Sigmoid colon (tissue), 7 donors: ENCODE results near the gene TMEM37. TPM values are rescaled to one million over a fixed set of nuclear protein-coding genes. Genes with fewer than 3 reads are reported as not detected.
A peak's percentile ranks its signal among the peaks of the same experiment; 100 is the strongest.

Experiments used
- DNase-seq: peaks from one replicate; pipeline ENCODE4 v3.0.0-alpha.2; 2019
- H3K27ac ChIP-seq, 4 donors: fragments of 200-600 bp; sonication (generic); one replicate each; pipeline ENCODE4 v1.5.1; 2016 to 2019; ENCODE audit warnings: mild to moderate bottlenecking in 1 of 4
- H3K27me3 ChIP-seq, 3 donors: fragments of 200-600 bp; sonication (generic); one replicate each; pipeline ENCODE4 v1.5.1; 2019; ENCODE audit warnings: mild to moderate bottlenecking in 1 of 3
- H3K36me3 ChIP-seq, 4 donors: fragments of 200-600 bp; sonication (generic); one replicate each; pipeline ENCODE4 v1.5.1; 2016 to 2019
- H3K4me1 ChIP-seq, 4 donors: fragments of 200-600 bp; sonication (generic); one replicate each; pipeline ENCODE4 v1.5.1; 2017 to 2019
- H3K4me3 ChIP-seq, 4 donors: fragments of 200-600 bp; sonication (generic); one replicate each; pipeline ENCODE4 v1.5.1; 2017 to 2019; ENCODE audit warnings: mild to moderate bottlenecking in 2 of 4, moderate library complexity in 1 of 4
- H3K9me3 ChIP-seq, 4 donors: fragments of 200-600 bp in 3 of 4; sonication (generic) in 3 of 4; one replicate each; pipeline versions ENCODE4 v1.5.1 to v1.6.1; 2013 to 2019
- EP300 ChIP-seq, 4 donors: sonication (generic); formaldehyde crosslinking; IDR thresholded peaks; one replicate each; pipeline ENCODE4 v1.6.1; 2017; ENCODE audit warnings: antibody characterized with exemption in 4 of 4
- POLR2A ChIP-seq, 2 donors: fragments of 450-650 bp; IDR thresholded peaks; one replicate each; pipeline ENCODE4 v1.6.1; 2016; ENCODE audit warnings: antibody characterized with exemption in 2 of 2, mild to moderate bottlenecking in 2 of 2, moderate library complexity in 2 of 2
- POLR2AphosphoS5 ChIP-seq, 4 donors: sonication (generic); formaldehyde crosslinking; IDR thresholded peaks; one replicate each; pipeline ENCODE4 v1.6.1; 2017; ENCODE audit warnings: antibody characterized with exemption in 4 of 4
- WGBS, 2 donors: extraction: QIAGEN DNeasy Blood & Tissue Kit; methylation state at CpG; one replicate each; pipeline ENCODE4 v1.1.7; 2013; 5-methylcytosine and 5-hydroxymethylcytosine counted together
- intact Hi-C: fragments of 100-400 bp; cut with DNase I; formaldehyde crosslinking; loops from one replicate; pipeline ENCODE4 v1.15.1; 2023
- polyA plus RNA-seq, 3 donors: library from polyadenylated mRNA; stranded (reverse); fragments of 200-250 nt; gene quantifications; one replicate each; pipeline ENCODE4 v1.2.3, GENCODE V29; 2013
- total RNA-seq, 4 donors: library from RNA; depleted of rRNA; stranded (reverse); fragments of >200 nt; gene quantifications; one replicate each; pipeline ENCODE4 v1.1.0, GENCODE V29; 2016
- TF ChIP-seq, protein P1 (sequence below), 4 experiments: fragments of 450-650 bp in 3 of 4; fragments of 200-600 bp in 1 of 4; IDR thresholded peaks; one replicate each; pipeline ENCODE4 v1.5.1; 2016 to 2019; ENCODE audit warnings: antibody characterized with exemption in 4 of 4, mild to moderate bottlenecking in 3 of 4, moderate library complexity in 2 of 4
- donor health status: healthy with polysubstance abuse.
- donor health status: Bipolar disorder and iron deficiency.
- donor health status: healthy.

Gene TMEM37
- total and polyA plus RNA-seq, 7 donors = 0.55 to 96.9 (median 6.1) TPM

DNA sequence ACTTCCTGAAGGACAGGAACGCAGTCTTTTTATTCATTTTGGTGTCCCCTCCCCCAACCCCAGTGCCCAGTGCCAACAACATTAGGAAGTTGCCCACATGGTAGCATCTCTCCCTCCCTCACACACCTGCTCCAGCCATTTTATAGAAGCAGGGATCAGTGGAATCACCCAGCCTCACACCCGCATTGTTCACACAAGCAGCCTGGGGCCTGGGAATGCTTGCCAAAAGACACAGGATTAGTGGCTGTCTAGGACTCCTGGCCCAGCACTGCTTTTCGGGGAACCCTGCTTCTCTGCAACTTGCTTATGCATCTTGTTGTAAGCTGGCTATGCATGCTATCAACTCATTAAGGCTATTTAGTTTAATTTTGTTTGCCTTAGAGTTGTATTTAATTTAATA lies 17.9 kb downstream of the TMEM37 start:
- 57 to 68% methylated on average over 3 of the region's 3 CpGs for WGBS, 2 donors
- peaks cover 0 to 4% (median 0%) of the 10 kb centered on the region in 3 donors for H3K27me3 ChIP-seq

DNA sequence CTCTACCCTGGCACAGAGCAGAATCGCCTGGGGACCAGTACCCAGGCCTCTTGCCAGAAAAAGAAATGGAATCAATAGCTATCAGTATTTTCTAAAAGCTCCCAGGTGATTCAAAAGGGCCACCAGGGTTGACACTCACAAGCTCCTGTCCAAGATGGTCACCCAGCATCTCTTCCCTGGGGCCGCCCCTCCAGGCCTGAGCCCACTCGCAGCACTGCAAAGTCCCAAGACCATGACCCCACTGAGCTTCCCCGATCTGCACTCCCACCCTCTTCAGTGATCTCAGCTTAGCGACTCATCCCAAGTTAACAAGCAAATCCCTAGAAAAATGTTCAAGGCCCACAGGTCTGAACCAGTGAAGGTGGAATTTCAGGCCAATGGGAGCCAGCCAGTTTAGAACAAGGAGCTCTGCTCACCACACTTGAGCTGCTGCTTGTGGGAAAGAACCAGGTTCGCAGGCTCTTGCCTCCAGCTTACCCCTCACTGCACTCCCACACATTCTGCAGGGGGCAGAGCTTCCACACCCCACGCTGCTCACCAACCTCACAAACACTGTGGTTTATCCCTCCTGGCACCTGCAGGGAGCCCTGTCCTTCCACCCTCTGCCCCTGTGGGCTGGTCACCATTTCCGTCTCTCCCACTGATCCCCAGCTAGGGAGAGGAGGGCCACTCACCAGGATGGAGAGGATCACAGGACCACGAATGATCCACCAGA lies 19.8 kb downstream of the TMEM37 start:
- Histone ChIP-seq H3K4me1 (no peaks in the 10 kb centered on the region), H3K4me3 (no peak overlapping the region)
- 90 to 93% methylated on average over 9 of the region's 9 CpGs for WGBS, 2 donors

More for the DNA sequence above, 17.9 kb downstream of the TMEM37 start:
- intact Hi-C loops = no loop called here
- Histone ChIP-seq H3K4me1 (no peaks in the 10 kb centered on the region), H3K9me3 (no peaks in the 10 kb centered on the region), H3K27ac (no peak overlapping the region), H3K4me3 (no peak overlapping the region), H3K36me3 (no peaks in the 10 kb centered on the region)
- DNase-seq = peak; percentile 52
- TF ChIP-seq POLR2A (IDR thresholded peaks at IDR 0.05) = no peak
- TF ChIP-seq EP300 (IDR thresholded peaks at IDR 0.05) = no peak
- TF ChIP-seq POLR2AphosphoS5 (IDR thresholded peaks at IDR 0.05) = no peak
- TF ChIP-seq, protein P1, sequence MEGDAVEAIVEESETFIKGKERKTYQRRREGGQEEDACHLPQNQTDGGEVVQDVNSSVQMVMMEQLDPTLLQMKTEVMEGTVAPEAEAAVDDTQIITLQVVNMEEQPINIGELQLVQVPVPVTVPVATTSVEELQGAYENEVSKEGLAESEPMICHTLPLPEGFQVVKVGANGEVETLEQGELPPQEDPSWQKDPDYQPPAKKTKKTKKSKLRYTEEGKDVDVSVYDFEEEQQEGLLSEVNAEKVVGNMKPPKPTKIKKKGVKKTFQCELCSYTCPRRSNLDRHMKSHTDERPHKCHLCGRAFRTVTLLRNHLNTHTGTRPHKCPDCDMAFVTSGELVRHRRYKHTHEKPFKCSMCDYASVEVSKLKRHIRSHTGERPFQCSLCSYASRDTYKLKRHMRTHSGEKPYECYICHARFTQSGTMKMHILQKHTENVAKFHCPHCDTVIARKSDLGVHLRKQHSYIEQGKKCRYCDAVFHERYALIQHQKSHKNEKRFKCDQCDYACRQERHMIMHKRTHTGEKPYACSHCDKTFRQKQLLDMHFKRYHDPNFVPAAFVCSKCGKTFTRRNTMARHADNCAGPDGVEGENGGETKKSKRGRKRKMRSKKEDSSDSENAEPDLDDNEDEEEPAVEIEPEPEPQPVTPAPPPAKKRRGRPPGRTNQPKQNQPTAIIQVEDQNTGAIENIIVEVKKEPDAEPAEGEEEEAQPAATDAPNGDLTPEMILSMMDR (IDR thresholded peaks at IDR 0.05) = no peak

DNA sequence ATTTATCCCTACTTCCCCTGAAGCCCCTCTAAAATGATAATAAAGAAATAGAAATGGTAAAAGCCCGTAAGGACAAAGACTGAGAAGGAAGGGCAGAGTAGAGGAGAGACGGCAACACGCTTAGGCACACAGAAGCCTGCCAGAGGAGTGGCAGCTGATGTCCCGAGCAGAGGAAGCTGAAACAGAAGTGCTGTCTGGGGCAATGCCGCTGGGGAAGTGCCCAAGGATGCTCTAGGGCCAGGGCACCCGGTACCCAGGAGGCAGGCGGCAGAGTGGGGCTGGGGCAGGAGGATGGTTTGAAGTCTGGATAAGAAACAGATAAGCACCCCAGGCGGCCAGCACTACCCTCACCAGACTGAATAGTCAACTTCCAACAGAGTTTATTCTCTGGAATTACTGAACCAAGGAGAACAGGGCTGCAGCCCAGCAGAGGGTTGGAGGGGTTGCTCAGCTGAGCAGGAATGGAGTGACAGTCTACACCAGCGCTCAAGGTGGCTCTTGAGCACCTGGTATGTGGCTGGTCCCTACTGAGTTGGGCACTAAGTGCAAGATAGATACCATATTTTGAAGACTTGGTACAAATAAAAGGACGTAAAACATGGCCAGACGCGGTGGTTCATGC lies 22.4 kb downstream of the TMEM37 start:
- WGBS, 2 donors = 73 to 90% methylated on average over 12 of the region's 12 CpGs

More for the DNA sequence above, 19.8 kb downstream of the TMEM37 start:
- Histone ChIP-seq H3K27me3 (peaks cover 0 to 4% (median 0%) of the 10 kb centered on the region in 3 donors), H3K27ac (no peak overlapping the region), H3K9me3 (no peaks in the 10 kb centered on the region), H3K36me3 (no peaks in the 10 kb centered on the region)
- intact Hi-C loops = no loop called here
- no peak for DNase-seq
- no peak for TF ChIP-seq POLR2AphosphoS5 (IDR thresholded peaks at IDR 0.05)
- TF ChIP-seq EP300 (IDR thresholded peaks at IDR 0.05) = no peak
- TF ChIP-seq, protein P1 (IDR thresholded peaks at IDR 0.05) = no peak
- TF ChIP-seq POLR2A (IDR thresholded peaks at IDR 0.05) = no peak

DNA sequence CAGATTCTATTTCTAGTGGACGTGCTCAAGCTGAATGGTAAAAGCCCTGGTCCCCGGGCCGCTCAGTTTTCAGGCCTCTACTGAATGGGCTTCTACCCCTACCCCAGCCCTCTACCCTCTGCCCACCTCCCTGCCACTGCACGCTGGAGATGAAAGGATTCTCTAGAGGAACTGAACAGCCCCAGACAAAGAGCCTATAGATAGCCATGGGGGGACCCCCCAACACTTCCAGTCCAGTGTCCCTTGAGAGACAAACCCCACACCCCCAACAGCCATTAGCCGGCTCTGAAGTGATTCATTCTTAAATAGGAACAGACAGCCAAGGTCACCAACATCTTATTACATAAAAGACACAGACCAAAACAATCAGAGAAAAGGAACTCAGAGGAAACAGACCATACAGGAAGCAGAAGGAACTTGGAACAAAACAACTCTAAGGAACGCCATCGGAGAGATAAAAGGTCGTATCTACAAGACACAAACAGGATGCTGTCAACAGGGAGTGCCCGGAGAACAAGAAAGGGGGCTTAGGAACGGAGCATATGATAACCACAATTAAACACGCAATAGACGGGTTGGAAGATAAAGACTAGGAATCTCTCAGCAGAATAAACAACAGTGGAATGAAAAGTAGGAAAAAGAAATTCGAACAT lies 23.5 kb downstream of the TMEM37 start:
- DNase-seq = no peak
- no peak overlapping the region for H3K4me3 ChIP-seq
- H3K4me1 ChIP-seq = no peaks in the 10 kb centered on the region
- H3K9me3 ChIP-seq = no peaks in the 10 kb centered on the region
- H3K27me3 ChIP-seq = no peaks in the 10 kb centered on the region
- H3K27ac ChIP-seq = no peak overlapping the region
- 53 to 76% methylated on average over 13 of the region's 13 CpGs for WGBS, 2 donors
- no peak for TF ChIP-seq POLR2A (IDR thresholded peaks at IDR 0.05)
- no peak for TF ChIP-seq POLR2AphosphoS5 (IDR thresholded peaks at IDR 0.05)
- no peak for TF ChIP-seq EP300 (IDR thresholded peaks at IDR 0.05)
- TF ChIP-seq, protein P1 (IDR thresholded peaks at IDR 0.05) = no peak
- no peaks in the 10 kb centered on the region for H3K36me3 ChIP-seq
- intact Hi-C loops = no loop called here

More for the DNA sequence above, 22.4 kb downstream of the TMEM37 start:
- Histone ChIP-seq H3K36me3 (no peaks in the 10 kb centered on the region), H3K4me3 (no peak overlapping the region), H3K9me3 (no peaks in the 10 kb centered on the region), H3K4me1 (no peaks in the 10 kb centered on the region), H3K27ac (no peak overlapping the region), H3K27me3 (no peaks in the 10 kb centered on the region)
- TF ChIP-seq, protein P1 (IDR thresholded peaks at IDR 0.05) = no peak
- TF ChIP-seq POLR2AphosphoS5 (IDR thresholded peaks at IDR 0.05) = no peak
- TF ChIP-seq POLR2A (IDR thresholded peaks at IDR 0.05) = no peak
- TF ChIP-seq EP300 (IDR thresholded peaks at IDR 0.05) = no peak
- peak; percentile 13 for DNase-seq
- intact Hi-C loops = no loop called here
